Loucy (cell line): ENCODE results near the gene MAPK7.

Experiments used
- H2AFZ ChIP-seq: fragments of 200-600 bp; sonication (generic); 2 replicates; pipeline ENCODE4 v1.6.0; 2016; ENCODE audit warnings: antibody characterized with exemption, mild to moderate bottlenecking, low read length, moderate library complexity
- H3F3A ChIP-seq: fragments of 200-600 bp; 2 replicates; pipeline ENCODE4 v1.6.0; 2016; ENCODE audit warnings: antibody characterized with exemption, low read depth, mild to moderate bottlenecking
- H3K27me3 ChIP-seq: fragments of 200-600 bp; sonication (generic); 2 replicates; pipeline ENCODE4 v1.6.1; 2014; ENCODE audit warnings: low read length, mild to moderate bottlenecking; ENCODE audit not compliant: insufficient read depth, poor library complexity, severe bottlenecking
- H3K36me3 ChIP-seq: fragments of 200-600 bp; sonication (generic); 2 replicates; pipeline ENCODE4 v1.6.1; 2016; ENCODE audit warnings: low read length; ENCODE audit not compliant: insufficient read depth
- H3K4me1 ChIP-seq: fragments of 200-600 bp; sonication (generic); 2 replicates; pipeline ENCODE4 v1.5.1; 2014; ENCODE audit warnings: low read length, mild to moderate bottlenecking; ENCODE audit not compliant: insufficient read depth, poor library complexity, severe bottlenecking
- H3K4me2 ChIP-seq: fragments of 200-600 bp; sonication (generic); 2 replicates; pipeline ENCODE4 v1.6.0; 2014; ENCODE audit warnings: antibody characterized with exemption, low read length, low read depth, mild to moderate bottlenecking; ENCODE audit not compliant: poor library complexity, severe bottlenecking
- H3K4me3 ChIP-seq: fragments of 200-600 bp; sonication (generic); 2 replicates; pipeline ENCODE4 v1.5.1; 2014; ENCODE audit warnings: low read length, mild to moderate bottlenecking, mixed read lengths; ENCODE audit not compliant: poor library complexity, severe bottlenecking
- H3K79me2 ChIP-seq: fragments of 200-600 bp; sonication (generic); 2 replicates; pipeline ENCODE4 v1.6.1; 2014; ENCODE audit warnings: low read length; ENCODE audit not compliant: insufficient read depth
- H3K9ac ChIP-seq: fragments of 200-600 bp; sonication (generic); 2 replicates; pipeline ENCODE4 v1.6.0; 2014; ENCODE audit warnings: mild to moderate bottlenecking, low read depth, low read length, moderate library complexity; ENCODE audit not compliant: poor library complexity, severe bottlenecking
- H3K9me2 ChIP-seq: fragments of 200-600 bp; sonication (generic); replicated peaks from 2 replicates; pipeline ENCODE4 v1.6.1; 2016; ENCODE audit warnings: low read depth, low read length, mixed read lengths
- H3K9me3 ChIP-seq: fragments of 200-600 bp; sonication (generic); 2 replicates; pipeline ENCODE4 v1.6.1; 2014; ENCODE audit warnings: mild to moderate bottlenecking, antibody characterized with exemption, low read length, low read depth; ENCODE audit not compliant: insufficient read depth
- H4K20me1 ChIP-seq: fragments of 200-600 bp; sonication (generic); 2 replicates; pipeline ENCODE4 v1.6.0; 2014; ENCODE audit warnings: antibody characterized with exemption, low read length, mild to moderate bottlenecking; ENCODE audit not compliant: insufficient read depth, poor library complexity, severe bottlenecking
- EZH2phosphoT487 ChIP-seq: fragments of 200-600 bp; IDR thresholded peaks from 2 replicates; pipeline ENCODE4 v1.6.1; 2018; ENCODE audit warnings: antibody characterized with exemption, mild to moderate bottlenecking, moderate library complexity, borderline replicate concordance
- TF ChIP-seq, protein P1 (sequence below): fragments of 200-600 bp; sonication (generic); conservative IDR thresholded peaks from 2 replicates; pipeline ENCODE4 v1.5.1; 2014; ENCODE audit warnings: mild to moderate bottlenecking, antibody characterized with exemption, low read length

The MAPK7 gene

GRCh38 chr17:19391432-19391831 lies 13.1 kb downstream of the MAPK7 start:
- Histone ChIP-seq H2AFZ (no peak overlapping the region), H3K4me1 (peaks cover 5% of the 10 kb centered on the region), H3K9me3 (no peaks in the 10 kb centered on the region), H3K9me2 (no peaks in the 10 kb centered on the region), H3K4me2 (no peak overlapping the region), H4K20me1 (no peaks in the 10 kb centered on the region), H3K79me2 (no peaks in the 10 kb centered on the region), H3K27me3 (no peaks in the 10 kb centered on the region), H3K36me3 (no peaks in the 10 kb centered on the region), H3K4me3 (no peak overlapping the region), H3K9ac (no peak overlapping the region), H3F3A (no peaks in the 10 kb centered on the region)
- TF ChIP-seq EZH2phosphoT487: no peak
- TF ChIP-seq, protein P1, sequence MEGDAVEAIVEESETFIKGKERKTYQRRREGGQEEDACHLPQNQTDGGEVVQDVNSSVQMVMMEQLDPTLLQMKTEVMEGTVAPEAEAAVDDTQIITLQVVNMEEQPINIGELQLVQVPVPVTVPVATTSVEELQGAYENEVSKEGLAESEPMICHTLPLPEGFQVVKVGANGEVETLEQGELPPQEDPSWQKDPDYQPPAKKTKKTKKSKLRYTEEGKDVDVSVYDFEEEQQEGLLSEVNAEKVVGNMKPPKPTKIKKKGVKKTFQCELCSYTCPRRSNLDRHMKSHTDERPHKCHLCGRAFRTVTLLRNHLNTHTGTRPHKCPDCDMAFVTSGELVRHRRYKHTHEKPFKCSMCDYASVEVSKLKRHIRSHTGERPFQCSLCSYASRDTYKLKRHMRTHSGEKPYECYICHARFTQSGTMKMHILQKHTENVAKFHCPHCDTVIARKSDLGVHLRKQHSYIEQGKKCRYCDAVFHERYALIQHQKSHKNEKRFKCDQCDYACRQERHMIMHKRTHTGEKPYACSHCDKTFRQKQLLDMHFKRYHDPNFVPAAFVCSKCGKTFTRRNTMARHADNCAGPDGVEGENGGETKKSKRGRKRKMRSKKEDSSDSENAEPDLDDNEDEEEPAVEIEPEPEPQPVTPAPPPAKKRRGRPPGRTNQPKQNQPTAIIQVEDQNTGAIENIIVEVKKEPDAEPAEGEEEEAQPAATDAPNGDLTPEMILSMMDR: no peak

DNA sequence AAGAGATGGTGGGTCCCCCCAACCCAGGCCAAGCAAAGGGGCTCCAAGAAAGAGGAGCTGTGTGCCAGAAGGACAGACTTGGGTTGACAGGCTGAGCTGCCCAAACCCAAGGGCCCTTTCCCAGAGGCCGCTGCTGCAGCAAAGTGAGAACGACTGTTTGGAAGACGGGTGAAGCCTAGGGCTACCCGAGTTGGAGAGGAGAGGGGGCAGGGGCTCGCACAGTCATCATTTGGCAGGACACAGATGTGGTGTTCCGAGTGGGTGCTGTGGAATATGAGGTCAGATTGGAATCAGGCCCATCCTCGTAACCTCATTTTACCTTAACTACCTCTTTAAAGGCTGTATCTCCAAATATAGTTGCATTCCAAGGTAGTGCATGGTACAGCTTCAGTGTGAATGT lies 14.0 kb downstream of the MAPK7 start:
- Histone ChIP-seq H3K9me2 (no peaks in the 10 kb centered on the region), H3K9ac (no peak overlapping the region), H2AFZ (no peak overlapping the region), H3F3A (no peaks in the 10 kb centered on the region), H3K4me1 (peaks cover 2% of the 10 kb centered on the region), H3K27me3 (no peaks in the 10 kb centered on the region), H4K20me1 (no peaks in the 10 kb centered on the region), H3K36me3 (no peaks in the 10 kb centered on the region), H3K4me3 (no peak overlapping the region), H3K4me2 (no peak overlapping the region), H3K79me2 (no peaks in the 10 kb centered on the region), H3K9me3 (no peaks in the 10 kb centered on the region)
- TF ChIP-seq EZH2phosphoT487: no peak
- TF ChIP-seq, protein P1: no peak

DNA sequence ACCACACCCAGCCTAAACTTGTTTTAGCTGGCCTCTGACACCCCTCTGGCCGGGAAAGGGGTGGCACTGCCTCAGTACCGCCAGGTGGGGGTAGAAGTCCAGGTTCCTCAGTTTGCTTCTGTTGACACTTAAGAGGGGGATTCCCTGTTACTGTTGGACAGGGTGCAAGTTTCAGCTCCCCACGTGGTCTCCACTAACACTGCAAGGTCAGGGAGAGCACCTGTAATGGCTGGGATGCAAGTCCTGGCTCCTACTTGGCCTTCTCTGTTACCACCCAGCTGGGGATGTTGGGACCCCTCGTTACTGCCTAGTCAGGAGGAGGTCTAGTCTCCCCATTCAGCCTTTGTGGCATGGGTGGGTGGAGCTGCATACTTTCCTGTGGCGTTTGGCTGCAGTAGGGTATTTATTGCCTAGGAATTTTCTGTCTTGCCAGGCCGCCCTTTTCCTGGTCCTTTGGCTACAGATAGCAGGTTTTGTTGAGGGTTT lies 19.3 kb downstream of the MAPK7 start:
- no peak for TF ChIP-seq EZH2phosphoT487
- TF ChIP-seq, protein P1: no peak
- Histone ChIP-seq H4K20me1 (no peaks in the 10 kb centered on the region), H3K9me2 (no peaks in the 10 kb centered on the region), H3K9ac (no peak overlapping the region), H3K27me3 (no peaks in the 10 kb centered on the region), H3K36me3 (no peaks in the 10 kb centered on the region), H2AFZ (no peak overlapping the region), H3K4me3 (no peak overlapping the region), H3F3A (no peaks in the 10 kb centered on the region), H3K79me2 (no peaks in the 10 kb centered on the region), H3K9me3 (no peaks in the 10 kb centered on the region), H3K4me1 (peaks cover 8% of the 10 kb centered on the region), H3K4me2 (no peak overlapping the region)
